BE2C (cell line): ENCODE results near the gene EFNA5.

Source experiments
- DNase-seq: peaks from one replicate; pipeline ENCODE4 v3.0.0-alpha.2; 2020
- H3K27me3 ChIP-seq: fragments of 250-450 bp; sonication (Bioruptor Pico); 2 replicates; pipeline ENCODE4 v1.5.1; 2020; ENCODE audit warnings: mild to moderate bottlenecking
- H3K36me3 ChIP-seq: fragments of 250-450 bp; sonication (Bioruptor Pico); 2 replicates; pipeline ENCODE4 v1.5.1; 2020; ENCODE audit warnings: mild to moderate bottlenecking
- H3K4me1 ChIP-seq: fragments of 250-450 bp; sonication (Bioruptor Pico); 2 replicates; pipeline ENCODE4 v1.5.1; 2020
- H3K4me3 ChIP-seq: 2 replicates; pipeline ENCODE4 v1.5.1; 2011; ENCODE audit warnings: low read depth, low read length
- H3K9me3 ChIP-seq: fragments of 250-450 bp; sonication (Bioruptor Pico); 2 replicates; pipeline ENCODE4 v1.5.1; 2020
- TF ChIP-seq, protein P1 (sequence below): IDR thresholded peaks from 2 replicates; pipeline ENCODE4 v1.5.1; 2012; ENCODE audit warnings: mild to moderate bottlenecking, low read depth, low read length

EFNA5 gene

DNA sequence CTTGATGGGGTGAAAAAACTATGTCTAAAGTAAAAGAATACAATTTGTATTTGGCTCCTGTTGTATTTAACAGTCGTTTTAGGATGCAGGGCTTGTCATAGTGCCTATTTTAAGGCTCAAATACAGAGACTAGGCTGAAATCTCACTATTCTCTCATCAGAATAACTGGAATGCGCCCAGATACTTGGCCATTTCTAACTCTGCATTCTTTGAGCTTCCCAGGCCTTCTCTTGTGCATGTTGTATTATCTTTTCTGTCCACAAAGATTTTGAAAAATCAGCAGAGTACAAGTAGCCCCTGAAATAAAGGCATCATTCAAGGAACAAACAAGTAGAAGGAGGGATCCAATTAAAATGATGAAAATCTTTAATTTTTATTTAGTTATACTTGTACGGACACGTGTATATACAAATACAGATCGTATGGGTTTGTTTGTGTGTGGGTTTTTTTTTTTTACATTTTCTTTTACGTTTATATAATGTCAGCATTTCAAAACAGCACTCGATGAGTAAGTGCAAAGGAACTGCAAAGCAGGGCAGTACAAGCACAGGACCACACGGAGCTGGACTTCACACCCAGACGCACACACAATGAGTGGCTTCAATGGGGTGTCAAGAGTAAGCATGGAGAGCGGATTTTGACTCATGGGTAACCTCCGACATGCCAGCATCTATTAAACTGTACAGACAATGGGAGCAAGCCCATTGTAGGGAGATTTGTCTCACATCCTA is 294.0 kb downstream of the EFNA5 start:
- TF ChIP-seq, protein P1, sequence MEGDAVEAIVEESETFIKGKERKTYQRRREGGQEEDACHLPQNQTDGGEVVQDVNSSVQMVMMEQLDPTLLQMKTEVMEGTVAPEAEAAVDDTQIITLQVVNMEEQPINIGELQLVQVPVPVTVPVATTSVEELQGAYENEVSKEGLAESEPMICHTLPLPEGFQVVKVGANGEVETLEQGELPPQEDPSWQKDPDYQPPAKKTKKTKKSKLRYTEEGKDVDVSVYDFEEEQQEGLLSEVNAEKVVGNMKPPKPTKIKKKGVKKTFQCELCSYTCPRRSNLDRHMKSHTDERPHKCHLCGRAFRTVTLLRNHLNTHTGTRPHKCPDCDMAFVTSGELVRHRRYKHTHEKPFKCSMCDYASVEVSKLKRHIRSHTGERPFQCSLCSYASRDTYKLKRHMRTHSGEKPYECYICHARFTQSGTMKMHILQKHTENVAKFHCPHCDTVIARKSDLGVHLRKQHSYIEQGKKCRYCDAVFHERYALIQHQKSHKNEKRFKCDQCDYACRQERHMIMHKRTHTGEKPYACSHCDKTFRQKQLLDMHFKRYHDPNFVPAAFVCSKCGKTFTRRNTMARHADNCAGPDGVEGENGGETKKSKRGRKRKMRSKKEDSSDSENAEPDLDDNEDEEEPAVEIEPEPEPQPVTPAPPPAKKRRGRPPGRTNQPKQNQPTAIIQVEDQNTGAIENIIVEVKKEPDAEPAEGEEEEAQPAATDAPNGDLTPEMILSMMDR, result no peak
- DNase-seq, result no peak
- no peak overlapping the region for H3K4me3 ChIP-seq
- no peaks in the 10 kb centered on the region for H3K27me3 ChIP-seq
- H3K9me3 ChIP-seq, result no peaks in the 10 kb centered on the region
- H3K36me3 ChIP-seq, result no peaks in the 10 kb centered on the region; the same call in 1 of the 2 replicates
- peaks cover 7% of the 10 kb centered on the region; the same call in 1 of the 2 replicates for H3K4me1 ChIP-seq

DNA sequence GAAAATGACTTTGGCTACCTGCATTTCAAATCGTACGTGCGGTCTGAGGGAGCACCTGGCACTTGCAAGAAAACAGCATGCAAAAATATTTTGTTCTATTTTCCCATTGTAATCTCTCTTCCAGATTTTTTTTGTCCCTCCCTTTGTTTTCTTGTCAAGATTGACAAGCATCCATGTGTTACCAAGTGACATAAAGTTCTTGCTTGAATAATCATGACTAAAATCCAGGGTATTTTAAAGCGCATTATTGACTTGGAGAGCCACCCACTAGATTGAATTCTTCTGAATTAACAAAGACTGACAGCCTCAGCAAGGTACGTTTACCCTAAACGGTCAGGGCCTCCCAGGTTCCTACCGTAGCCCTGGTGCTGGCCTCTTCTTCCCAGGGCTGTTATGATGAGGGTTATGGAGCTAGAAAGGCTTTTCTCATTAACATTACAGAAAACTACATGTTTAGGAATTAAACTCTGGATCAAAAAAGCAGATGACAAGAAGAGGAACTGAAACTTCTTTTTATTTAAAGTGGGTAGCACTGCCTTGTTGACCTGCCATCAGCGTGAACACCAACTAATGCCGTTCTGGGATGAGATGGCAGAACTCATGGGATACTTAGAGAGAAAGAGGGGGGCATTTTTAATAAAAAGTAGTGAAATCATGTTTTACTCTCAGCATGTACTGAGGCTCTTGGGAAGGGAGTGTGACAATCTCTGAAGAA is 297.0 kb downstream of the EFNA5 start:
- Histone ChIP-seq H3K4me3 (no peak overlapping the region), H3K27me3 (no peaks in the 10 kb centered on the region), H3K36me3 (no peaks in the 10 kb centered on the region; the same call in 1 of the 2 replicates), H3K4me1 (peaks cover 3% of the 10 kb centered on the region; the same call in 1 of the 2 replicates), H3K9me3 (no peaks in the 10 kb centered on the region)
- TF ChIP-seq, protein P1, result no peak
- no peak for DNase-seq

DNA sequence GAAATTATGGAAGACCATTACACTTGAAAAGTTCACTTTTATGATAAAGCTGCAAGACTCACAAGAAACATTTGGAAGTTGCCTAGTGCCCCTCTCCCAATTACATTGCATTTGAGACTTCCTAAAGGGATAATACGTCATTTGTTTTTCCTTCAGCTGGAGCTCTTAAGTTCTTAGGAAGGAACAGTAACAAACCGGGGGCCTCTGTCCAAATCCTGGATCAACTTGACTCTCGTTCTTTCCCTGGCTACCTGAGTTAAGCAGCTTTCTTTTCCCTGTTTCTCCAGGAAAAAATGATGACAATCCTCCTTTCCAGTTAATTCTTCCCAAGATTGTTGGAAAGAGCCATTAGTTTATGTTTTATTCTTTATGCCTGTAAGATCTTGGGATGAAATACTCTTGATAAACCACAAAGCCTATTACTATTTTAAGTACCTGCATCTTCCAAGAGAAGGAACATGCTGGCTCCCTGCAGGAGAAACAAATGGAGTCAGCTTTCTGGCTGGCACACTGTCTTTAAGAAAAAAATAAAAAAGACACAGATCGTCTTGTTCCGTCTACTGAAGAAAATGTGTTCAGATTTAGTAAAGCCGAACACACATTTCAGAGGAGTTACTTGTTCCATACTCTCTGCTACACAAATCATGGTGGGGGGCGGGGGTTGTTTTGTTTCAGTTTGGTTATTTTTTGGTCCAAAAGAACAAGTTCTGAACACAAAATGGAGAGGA is 297.9 kb downstream of the EFNA5 start:
- H3K4me1 ChIP-seq, result no peaks in the 10 kb centered on the region; the same call in 1 of the 2 replicates
- TF ChIP-seq, protein P1, result no peak
- H3K27me3 ChIP-seq, result no peaks in the 10 kb centered on the region
- no peaks in the 10 kb centered on the region; the same call in 1 of the 2 replicates for H3K36me3 ChIP-seq
- H3K4me3 ChIP-seq, result no peak overlapping the region
- H3K9me3 ChIP-seq, result no peaks in the 10 kb centered on the region
- DNase-seq, result no peak

DNA sequence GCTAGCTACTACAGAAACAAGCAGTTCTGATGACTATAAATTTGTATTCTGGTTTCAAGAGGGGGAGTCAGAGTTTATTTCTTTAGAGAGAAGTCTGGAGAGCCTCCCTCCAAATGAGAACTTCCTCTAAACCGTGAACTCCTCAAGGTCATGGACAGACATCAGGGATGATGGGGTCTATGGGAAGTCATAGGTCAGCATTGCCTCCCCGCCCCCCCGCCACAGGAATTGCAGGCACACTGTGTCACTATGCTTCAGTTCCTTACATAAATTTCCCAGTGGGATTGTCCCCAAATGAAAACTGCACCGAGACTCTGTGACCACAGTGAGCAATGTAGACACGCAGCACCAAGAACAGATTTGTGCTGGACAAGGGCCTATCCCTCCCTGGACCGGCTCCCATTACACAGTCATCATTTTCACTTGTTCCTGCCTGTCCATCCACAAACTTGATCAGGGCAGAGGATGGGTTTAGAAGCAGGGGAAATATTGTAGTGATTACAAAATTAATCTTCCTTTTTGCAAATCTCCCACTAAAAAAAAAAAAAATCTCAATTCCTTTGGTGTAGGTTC is 300.3 kb downstream of the EFNA5 start:
- no peak for DNase-seq
- no peaks in the 10 kb centered on the region for H3K9me3 ChIP-seq
- H3K36me3 ChIP-seq, result no peaks in the 10 kb centered on the region
- no peak overlapping the region for H3K4me3 ChIP-seq
- no peaks in the 10 kb centered on the region for H3K4me1 ChIP-seq
- H3K27me3 ChIP-seq, result no peaks in the 10 kb centered on the region
- TF ChIP-seq, protein P1, result no peak

DNA sequence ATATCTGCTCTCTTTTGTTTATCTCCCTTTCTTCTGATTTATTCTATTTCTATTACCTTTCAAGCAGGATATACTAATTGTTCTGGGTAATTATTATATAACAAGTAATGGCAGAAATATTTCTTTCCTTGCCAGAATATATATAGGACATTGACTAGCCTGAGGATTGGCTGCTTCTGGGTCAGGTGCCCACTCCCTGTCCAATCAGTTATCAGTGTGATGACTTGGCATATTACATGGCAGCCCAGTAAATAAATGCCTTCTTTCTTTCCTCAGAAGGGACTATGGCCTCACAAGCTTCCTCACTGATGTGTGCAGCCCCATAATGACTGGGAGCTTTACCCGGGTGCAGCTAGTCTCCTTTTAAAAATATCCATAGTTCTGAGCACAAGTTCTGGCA is 301.1 kb downstream of the EFNA5 start:
- Histone ChIP-seq H3K36me3 (no peaks in the 10 kb centered on the region), H3K4me3 (no peak overlapping the region), H3K9me3 (no peaks in the 10 kb centered on the region), H3K4me1 (no peaks in the 10 kb centered on the region), H3K27me3 (no peaks in the 10 kb centered on the region)
- TF ChIP-seq, protein P1, result no peak
- no peak for DNase-seq
